HCT116 (cell line): ENCODE data around the gene NALCN. TPM values are rescaled to one million over a fixed set of nuclear protein-coding genes. Genes with fewer than 3 reads are reported as not detected.

Experiments used
- ATAC-seq: fragments of 200-7000 bp; cut with Tn5 transposase; 2 replicates; pipeline ENCODE4 v1.9.1; 2020; ENCODE audit warnings: mild to moderate bottlenecking, moderate library complexity
- BruUV-seq: library from RNA; stranded (reverse); fragments of 400-500 nt; replicated peaks from 2 replicates; lab custom pipeline; 2021; lab: Mats Ljungman, UMichigan
- CTCF ChIA-PET: fragments of 300-600 bp; sonication (Branson Sonifier 250); formaldehyde crosslinking; loops from one replicate; lab custom pipeline; 2021; ENCODE audit warnings: antibody characterized with exemption; lab: Charles Lee
- POLR2A ChIA-PET: fragments of 300-600, 350-600 bp; sonication (Branson Sonifier 250); formaldehyde crosslinking; loops from one replicate; lab custom pipeline; 2021; ENCODE audit warnings: antibody characterized with exemption; lab: Charles Lee
- RAD21 ChIA-PET, 2 experiments: fragments of 300-600 bp; sonication (Branson Sonifier 250); formaldehyde crosslinking; loops; one replicate each; lab custom pipeline; 2023; ENCODE audit warnings: low total read pairs in 2 of 2; ENCODE audit not compliant: uncharacterized antibody in 2 of 2, unreplicated experiment in 2 of 2, low non-redundant PET in 1 of 2; lab: Charles Lee
- DNase-seq: peaks from one replicate; pipeline ENCODE4 v3.0.0-alpha.2; 2010; ENCODE audit warnings: low read depth, low spot score
- H2AFZ ChIP-seq: fragments of 200-600 bp; shearing (Covaris generic), sonication (generic); 2 replicates; pipeline ENCODE4 v1.6.1; 2017; ENCODE audit warnings: low read depth, mixed run types, mixed read lengths, antibody characterized with exemption, low read length; ENCODE audit not compliant: poor library complexity, severe bottlenecking
- H3K27ac ChIP-seq: 2 replicates; pipeline ENCODE4 v1.5.1; 2012; ENCODE audit warnings: low read depth, low read length
- H3K27me3 ChIP-seq: fragments of 200-600 bp; sonication (generic); 2 replicates; pipeline ENCODE4 v1.6.1; 2016; ENCODE audit warnings: mixed run types, low read length, mixed read lengths; ENCODE audit not compliant: insufficient read depth
- H3K36me3 ChIP-seq, 2 experiments: fragments of 200-500 bp in 1 of 2; fragments of 200-600 bp in 1 of 2; sonication (Bioruptor generic) in 1 of 2; sonication (generic) in 1 of 2; 2 replicates each; pipeline versions ENCODE4 v1.5.1 to v1.6.1; 2014 to 2016; ENCODE audit warnings: low read length in 2 of 2, inconsistent platforms in 1 of 2, mixed read lengths in 1 of 2, mixed run types in 1 of 2; ENCODE audit not compliant: insufficient read depth in 2 of 2, control insufficient read depth in 1 of 2
- H3K4me1 ChIP-seq, 2 experiments: fragments of 200-600 bp in 1 of 2; sonication (generic) in 1 of 2; 2 replicates each; pipeline versions ENCODE4 v1.5.1 to v1.6.1; 2012 to 2017; ENCODE audit warnings: low read length in 2 of 2, inconsistent platforms in 1 of 2, mild to moderate bottlenecking in 1 of 2, mixed read lengths in 1 of 2, mixed run types in 1 of 2, moderate library complexity in 1 of 2; ENCODE audit not compliant: insufficient read depth in 2 of 2, control insufficient read depth in 1 of 2
- H3K4me2 ChIP-seq: fragments of 200-600 bp; sonication (generic); 2 replicates; pipeline ENCODE4 v1.6.1; 2017; ENCODE audit warnings: mixed run types, low read length, mixed read lengths
- H3K4me3 ChIP-seq, 2 experiments: fragments of 200-600 bp in 1 of 2; sonication (generic) in 1 of 2; replicated peaks in 1 of 2; 2 replicates each; pipeline ENCODE4 v1.5.1; 2011 to 2016; ENCODE audit warnings: low read length in 2 of 2, control low read depth in 1 of 2, low read depth in 1 of 2, mild to moderate bottlenecking in 1 of 2, mixed read lengths in 1 of 2, mixed run types in 1 of 2
- H3K79me2 ChIP-seq: fragments of 200-600 bp; sonication (generic); 2 replicates; pipeline ENCODE4 v1.6.1; 2017; ENCODE audit warnings: mild to moderate bottlenecking, mixed run types, low read length, moderate library complexity, mixed read lengths; ENCODE audit not compliant: insufficient read depth
- H3K9ac ChIP-seq: fragments of 200-600 bp; sonication (generic); 2 replicates; pipeline ENCODE4 v1.6.1; 2016; ENCODE audit warnings: low read length, mixed read lengths
- H3K9me2 ChIP-seq: fragments of 200-600 bp; sonication (generic), shearing (Covaris generic); 2 replicates; pipeline ENCODE4 v1.6.1; 2017; ENCODE audit warnings: mixed run types, mild to moderate bottlenecking, moderate library complexity; ENCODE audit not compliant: insufficient read depth
- H3K9me3 ChIP-seq, 2 experiments: fragments of 200-500 bp in 1 of 2; fragments of 200-600 bp in 1 of 2; sonication (Bioruptor generic) in 1 of 2; sonication (generic) in 1 of 2; 2 replicates each; pipeline ENCODE4 v1.6.1; 2014 to 2017; ENCODE audit warnings: low read length in 2 of 2, mixed read lengths in 2 of 2, inconsistent platforms in 1 of 2, low read depth in 1 of 2, mild to moderate bottlenecking in 1 of 2, mixed run types in 1 of 2, moderate library complexity in 1 of 2; ENCODE audit not compliant: control insufficient read depth in 1 of 2, insufficient read depth in 1 of 2
- H4K20me1 ChIP-seq: fragments of 200-600 bp; sonication (generic), shearing (Covaris generic); 2 replicates; pipeline ENCODE4 v1.6.1; 2017; ENCODE audit warnings: mixed run types, mild to moderate bottlenecking, moderate library complexity; ENCODE audit not compliant: insufficient read depth
- ATF3 ChIP-seq: IDR thresholded peaks from 2 replicates; pipeline ENCODE4 v1.6.1; 2012
- CBX3 ChIP-seq: IDR thresholded peaks from 2 replicates; pipeline ENCODE4 v1.6.1; 2012; ENCODE audit warnings: low read depth
- CEBPB ChIP-seq: IDR thresholded peaks from 2 replicates; pipeline ENCODE4 v1.6.1; 2012; ENCODE audit warnings: low read depth
- EGR1 ChIP-seq: IDR thresholded peaks from 2 replicates; pipeline ENCODE4 v1.6.1; 2012; ENCODE audit warnings: low read depth
- ELF1 ChIP-seq: IDR thresholded peaks from 2 replicates; pipeline ENCODE4 v1.6.1; 2012; ENCODE audit warnings: low read depth, borderline replicate concordance
- EZH2 ChIP-seq: fragments of 200-600 bp; sonication (generic); IDR thresholded peaks from 2 replicates; pipeline ENCODE4 v1.6.1; 2017; ENCODE audit warnings: antibody characterized with exemption, mixed run types
- EZH2phosphoT487 ChIP-seq: fragments of 200-600 bp; IDR thresholded peaks from 2 replicates; pipeline ENCODE4 v1.6.1; 2018; ENCODE audit warnings: antibody characterized with exemption, borderline replicate concordance
- FOSL1 ChIP-seq: IDR thresholded peaks from 2 replicates; pipeline ENCODE4 v1.6.1; 2012; ENCODE audit warnings: low read depth
- JUND ChIP-seq: IDR thresholded peaks from 2 replicates; pipeline ENCODE4 v1.6.1; 2012
- MAX ChIP-seq: IDR thresholded peaks from 2 replicates; pipeline ENCODE4 v1.6.1; 2012
- POLR2A ChIP-seq: IDR thresholded peaks from 2 replicates; pipeline ENCODE4 v1.7.0; 2011; ENCODE audit warnings: borderline replicate concordance; ENCODE audit not compliant: insufficient read depth, insufficient read length; ENCODE audit errors: extremely low read depth
- RAD21 ChIP-seq: IDR thresholded peaks from 2 replicates; pipeline ENCODE4 v1.6.1; 2012; ENCODE audit warnings: low read depth, mild to moderate bottlenecking
- REST ChIP-seq: IDR thresholded peaks from 2 replicates; pipeline ENCODE4 v1.6.1; 2012; ENCODE audit warnings: low read depth
- SIN3A ChIP-seq: IDR thresholded peaks from 2 replicates; pipeline ENCODE4 v1.6.1; 2012; ENCODE audit warnings: low read depth
- SP1 ChIP-seq: IDR thresholded peaks from 2 replicates; pipeline ENCODE4 v1.6.1; 2012; ENCODE audit warnings: low read depth
- SRF ChIP-seq: IDR thresholded peaks from 2 replicates; pipeline ENCODE4 v1.6.1; 2012; ENCODE audit warnings: low read depth
- YY1 ChIP-seq: IDR thresholded peaks from 2 replicates; pipeline ENCODE4 v1.6.1; 2011; ENCODE audit warnings: low read length, low read depth, moderate library complexity, mild to moderate bottlenecking; ENCODE audit not compliant: insufficient replicate concordance; ENCODE audit errors: extremely low read depth
- ZFX ChIP-seq: fragments of 450-650 bp; IDR thresholded peaks from 2 replicates; pipeline ENCODE4 v1.6.1; 2017
- ZNF274 ChIP-seq: fragments of 200-500 bp; sonication (Bioruptor generic); IDR thresholded peaks from 2 replicates; pipeline ENCODE4 v1.6.1; 2014; ENCODE audit warnings: mild to moderate bottlenecking, low read depth, low read length, inconsistent platforms
- intact Hi-C: fragments of 100-400 bp; cut with micrococcal nuclease; formaldehyde crosslinking; loops from 2 replicates; pipeline ENCODE4 v1.10.0; 2022
- total RNA-seq: library from RNA; stranded (reverse); gene quantifications from one replicate; pipeline ENCODE4 v1.2.1, GENCODE V29; 2021; ENCODE audit not compliant: unreplicated experiment

Gene NALCN
- total RNA-seq, 1 experiment from 2014 or later, result not detected

GRCh38 chr13:101120007-101120406, 296.3 kb downstream of the NALCN start (continued):
- no peak for TF ChIP-seq FOSL1
- TF ChIP-seq ZNF274, result no peak
- no peak for TF ChIP-seq ELF1
- TF ChIP-seq EZH2phosphoT487, result no peak
- no peak for TF ChIP-seq POLR2A
- TF ChIP-seq SP1, result no peak
- TF ChIP-seq ZFX, result no peak

GRCh38 chr13:101116826-101117225, 299.5 kb downstream of the NALCN start:
- Histone ChIP-seq H3K4me3 (no peak overlapping the region), H4K20me1 (no peaks in the 10 kb centered on the region), H3K36me3 (no peaks in the 10 kb centered on the region), H2AFZ (no peak overlapping the region), H3K27me3 (peaks cover 12% of the 10 kb centered on the region; the same call in 1 of the 2 replicates), H3K79me2 (no peaks in the 10 kb centered on the region), H3K4me1 (no peaks in the 10 kb centered on the region), H3K9ac (no peak overlapping the region)
- ChIA-PET RAD21 (no interaction called here), POLR2A (no interaction called here)
- ATAC-seq (no peak), DNase-seq (no peak)
- no TSS peak for BruUV-seq
- no peak for TF ChIP-seq JUND
- TF ChIP-seq CBX3, result no peak
- TF ChIP-seq MAX, result no peak
- no peak for TF ChIP-seq SIN3A
- TF ChIP-seq REST, result no peak
- no peak for TF ChIP-seq SRF
- no peak for TF ChIP-seq EGR1
- no peak for TF ChIP-seq ZFX
- no peak for TF ChIP-seq ELF1
- no peak for TF ChIP-seq CEBPB
- TF ChIP-seq EZH2, result no peak
- TF ChIP-seq EZH2phosphoT487, result no peak
- no peak for TF ChIP-seq RAD21
- TF ChIP-seq FOSL1, result no peak
- no peak for TF ChIP-seq ZNF274
- TF ChIP-seq POLR2A, result no peak
- no peak for TF ChIP-seq YY1
- TF ChIP-seq ATF3, result no peak
- TF ChIP-seq, all 23 proteins: peak for 0
- H3K9me3 ChIP-seq, result no peaks in the 10 kb centered on the region
- no peaks in the 10 kb centered on the region for H3K9me2 ChIP-seq
- H3K27ac ChIP-seq, result no peak overlapping the region
- no peak overlapping the region for H3K4me2 ChIP-seq
- intact Hi-C loops, result no loop called here
- CTCF ChIA-PET, result interaction anchor here (1.2 kb wide), 1 partner anchor 544 kb away, joined by 3 read pairs; no protein-coding TSS in a partner anchor
